IMR-90 (cell line): Measurements from ENCODE around the gene MEGF11. TPM values are rescaled to one million over a fixed set of nuclear protein-coding genes. Genes with fewer than 3 reads are reported as not detected.

Experiments used
- ATAC-seq: fragments of 200-7000 bp; cut with Tn5 transposase; 2 replicates; pipeline ENCODE4 v1.9.1; 2020; ENCODE audit warnings: low read depth, mild to moderate bottlenecking, moderate library complexity
- BruUV-seq: library from RNA; stranded (reverse); fragments of 400-500 nt; replicated peaks from 2 replicates; lab custom pipeline; 2021; lab: Mats Ljungman, UMichigan
- CTCF ChIA-PET: fragments of 300-600 bp; formaldehyde crosslinking; extraction: SDS; loops from one replicate; lab custom pipeline; 2021; ENCODE audit warnings: antibody characterized with exemption; lab: Yijun Ruan, JAX
- POLR2A ChIA-PET: fragments of 300-600 bp; sonication (Branson Sonifier 250); formaldehyde crosslinking; loops from one replicate; lab custom pipeline; 2022; ENCODE audit warnings: antibody characterized with exemption; ENCODE audit not compliant: unreplicated experiment; lab: Charles Lee
- DNase-seq: peaks from one replicate; pipeline ENCODE4 v3.0.0; 2013
- H2AFZ ChIP-seq: replicated peaks from 2 replicates; pipeline ENCODE3; 2013; ENCODE audit warnings: low read length, mild to moderate bottlenecking; ENCODE audit not compliant: poor library complexity
- H2AK5ac ChIP-seq: 2 replicates; pipeline ENCODE4 v1.6.1; 2013; ENCODE audit warnings: low read depth, low read length, inconsistent platforms
- H2AK9ac ChIP-seq: replicated peaks from 2 replicates; pipeline ENCODE3; 2013; ENCODE audit warnings: mild to moderate bottlenecking, low read depth, low read length, moderate library complexity; ENCODE audit not compliant: poor library complexity
- H2BK120ac ChIP-seq: 2 replicates; pipeline ENCODE4 v1.6.1; 2013; ENCODE audit warnings: low read depth, low read length, inconsistent platforms
- H2BK15ac ChIP-seq: 3 replicates; pipeline ENCODE4 v1.6.1; 2013; ENCODE audit warnings: low read depth, low read length, inconsistent platforms
- H2BK20ac ChIP-seq: 2 replicates; pipeline ENCODE4 v1.6.1; 2013; ENCODE audit warnings: low read depth, mild to moderate bottlenecking, inconsistent platforms, low read length, moderate library complexity
- H2BK5ac ChIP-seq: 2 replicates; pipeline ENCODE4 v1.6.1; 2013; ENCODE audit warnings: mild to moderate bottlenecking, low read depth, low read length, inconsistent platforms; ENCODE audit not compliant: poor library complexity, severe bottlenecking
- H3K14ac ChIP-seq: replicated peaks from 2 replicates; pipeline ENCODE4 v1.6.1; 2013; ENCODE audit warnings: low read depth, low read length, inconsistent platforms
- H3K18ac ChIP-seq: 2 replicates; pipeline ENCODE4 v1.6.1; 2013; ENCODE audit warnings: low read depth, low read length, control low read depth
- H3K23ac ChIP-seq: 2 replicates; pipeline ENCODE4 v1.6.1; 2013; ENCODE audit warnings: low read depth, low read length, inconsistent platforms
- H3K27ac ChIP-seq: 2 replicates; pipeline ENCODE4 v1.5.1; 2013; ENCODE audit warnings: mild to moderate bottlenecking, control low read depth, low read length; ENCODE audit not compliant: insufficient read depth
- H3K27me3 ChIP-seq: 2 replicates; pipeline ENCODE4 v1.6.1; 2013; ENCODE audit warnings: low read length; ENCODE audit not compliant: control insufficient read depth, insufficient read depth
- H3K36me3 ChIP-seq: 2 replicates; pipeline ENCODE4 v1.6.1; 2013; ENCODE audit warnings: low read length, mixed read lengths; ENCODE audit not compliant: control insufficient read depth, insufficient read depth
- H3K4ac ChIP-seq: 2 replicates; pipeline ENCODE4 v1.6.1; 2013; ENCODE audit warnings: low read depth, low read length, inconsistent platforms
- H3K4me1 ChIP-seq: 2 replicates; pipeline ENCODE4 v1.6.1; 2013; ENCODE audit warnings: low read length, mixed read lengths; ENCODE audit not compliant: control insufficient read depth, insufficient read depth
- H3K4me2 ChIP-seq: 2 replicates; pipeline ENCODE4 v1.6.1; 2013; ENCODE audit warnings: low read depth, mild to moderate bottlenecking, control low read depth, low read length, moderate library complexity
- H3K4me3 ChIP-seq: 2 replicates; pipeline ENCODE4 v1.5.1; 2013; ENCODE audit warnings: low read depth, mild to moderate bottlenecking, control low read depth, low read length, moderate library complexity; ENCODE audit not compliant: insufficient read depth
- H3K56ac ChIP-seq: 2 replicates; pipeline ENCODE4 v1.6.1; 2013; ENCODE audit warnings: low read length, inconsistent platforms; ENCODE audit not compliant: insufficient read depth; ENCODE audit errors: extremely low read depth
- H3K79me1 ChIP-seq, 2 experiments: 2 replicates each; pipeline ENCODE4 v1.6.1; 2013; ENCODE audit warnings: low read length in 2 of 2, inconsistent platforms in 1 of 2, low read depth in 1 of 2
- H3K9ac ChIP-seq: 2 replicates; pipeline ENCODE4 v1.6.1; 2013; ENCODE audit warnings: low read depth, low read length, control low read depth
- H3K9me1 ChIP-seq: 2 replicates; pipeline ENCODE4 v1.6.1; 2013; ENCODE audit warnings: low read length, inconsistent platforms; ENCODE audit not compliant: insufficient read depth
- H3K9me3 ChIP-seq: 2 replicates; pipeline ENCODE4 v1.6.1; 2013; ENCODE audit warnings: low read length; ENCODE audit not compliant: control insufficient read depth, insufficient read depth
- H4K20me1 ChIP-seq: 2 replicates; pipeline ENCODE4 v1.6.1; 2013; ENCODE audit warnings: low read length, inconsistent platforms; ENCODE audit not compliant: insufficient read depth
- H4K5ac ChIP-seq: 2 replicates; pipeline ENCODE4 v1.6.1; 2013; ENCODE audit warnings: mild to moderate bottlenecking, low read depth, low read length, control low read depth
- H4K8ac ChIP-seq, 2 experiments: 2 replicates each; pipeline ENCODE4 v1.6.1; 2013; ENCODE audit warnings: low read depth in 2 of 2, low read length in 2 of 2, control low read depth in 1 of 2, inconsistent platforms in 1 of 2
- H4K91ac ChIP-seq: 2 replicates; pipeline ENCODE4 v1.6.1; 2013; ENCODE audit warnings: low read depth, low read length, inconsistent platforms; ENCODE audit not compliant: insufficient read depth
- BHLHE40 ChIP-seq: fragments of 150-350 bp; IDR thresholded peaks from 2 replicates; pipeline ENCODE4 v1.6.1; 2016; ENCODE audit warnings: mild to moderate bottlenecking, low read depth, low read length
- CEBPB ChIP-seq: IDR thresholded peaks from 2 replicates; pipeline ENCODE4 v1.6.1; 2012; ENCODE audit warnings: low read depth, low read length, improper control_type of control experiment
- CHD1 ChIP-seq: IDR thresholded peaks from 2 replicates; pipeline ENCODE4 v1.6.1; 2012; ENCODE audit warnings: low read depth, low read length, improper control_type of control experiment
- CTCF ChIP-seq: conservative IDR thresholded peaks from 2 replicates; pipeline ENCODE4 v1.5.1; 2012; ENCODE audit warnings: mild to moderate bottlenecking, low read depth, low read length, improper control_type of control experiment
- ELK1 ChIP-seq: fragments of 150-350 bp; IDR thresholded peaks from 2 replicates; pipeline ENCODE4 v1.6.1; 2016; ENCODE audit warnings: low read depth, mild to moderate bottlenecking, low read length, moderate library complexity, borderline replicate concordance
- FOS ChIP-seq: fragments of 150-350 bp; IDR thresholded peaks from 2 replicates; pipeline ENCODE4 v1.6.1; 2016; ENCODE audit warnings: low read depth, low read length
- MAFK ChIP-seq: IDR thresholded peaks from 2 replicates; pipeline ENCODE4 v1.6.1; 2012; ENCODE audit warnings: low read depth, low read length, improper control_type of control experiment
- MAZ ChIP-seq: IDR thresholded peaks from 2 replicates; pipeline ENCODE4 v1.6.1; 2012; ENCODE audit warnings: low read depth, mild to moderate bottlenecking, low read length, improper control_type of control experiment, moderate library complexity, borderline replicate concordance
- MXI1 ChIP-seq: IDR thresholded peaks from 2 replicates; pipeline ENCODE4 v1.6.1; 2012; ENCODE audit warnings: low read depth, mild to moderate bottlenecking, low read length, moderate library complexity, borderline replicate concordance
- NFE2L2 ChIP-seq: fragments of 150-350 bp; IDR thresholded peaks from 2 replicates; pipeline ENCODE4 v1.6.1; 2016; ENCODE audit warnings: low read depth, mild to moderate bottlenecking, low read length
- POLR2A ChIP-seq: IDR thresholded peaks from 2 replicates; pipeline ENCODE4 v1.6.1; 2012; ENCODE audit warnings: mild to moderate bottlenecking, low read depth, low read length
- RAD21 ChIP-seq: IDR thresholded peaks from 2 replicates; pipeline ENCODE4 v1.6.1; 2012; ENCODE audit warnings: low read length, improper control_type of control experiment
- RCOR1 ChIP-seq: IDR thresholded peaks from 2 replicates; pipeline ENCODE4 v1.6.1; 2012; ENCODE audit warnings: mild to moderate bottlenecking, low read length, improper control_type of control experiment; ENCODE audit not compliant: insufficient replicate concordance
- RFX5 ChIP-seq: IDR thresholded peaks from 2 replicates; pipeline ENCODE4 v1.8.0; 2012; ENCODE audit warnings: low read depth, mild to moderate bottlenecking, low read length, moderate library complexity
- SMC3 ChIP-seq: fragments of 150-350 bp; IDR thresholded peaks from 2 replicates; pipeline ENCODE4 v1.6.1; 2016; ENCODE audit warnings: low read depth, mild to moderate bottlenecking, antibody characterized with exemption, low read length, moderate library complexity
- USF2 ChIP-seq: fragments of 150-350 bp; IDR thresholded peaks from 2 replicates; pipeline ENCODE4 v1.6.1; 2017; ENCODE audit warnings: mild to moderate bottlenecking, antibody characterized with exemption, low read length, low read depth
- WGBS, 2 experiments: methylation state at CpG; one replicate each; pipeline versions ENCODE4 v1.1.5 to v1.1.7; 2013; ENCODE audit warnings: missing lambda C conversion rate in 2 of 2; ENCODE audit not compliant: insufficient read length in 1 of 2; ENCODE audit errors: extremely low coverage in 2 of 2; 5-methylcytosine and 5-hydroxymethylcytosine counted together
- dilution Hi-C: fragments of 300-500 bp; cut with HindIII; formaldehyde crosslinking; loops from one replicate; pipeline ENCODE4 v1.14.3; 2018; ENCODE audit warnings: low sequenced_read_pairs; ENCODE audit not compliant: unreplicated experiment
- in situ Hi-C: fragments of 300-500 bp; cut with MboI; formaldehyde crosslinking; loops from 3 replicates; pipeline ENCODE4 v1.14.3; 2019; ENCODE audit warnings: low sequenced_read_pairs, inconsistent platforms, mixed read lengths
- intact Hi-C: fragments of 100-400 bp; cut with micrococcal nuclease; formaldehyde crosslinking; loops from 2 replicates; pipeline ENCODE4 v1.10.0; 2022
- polyA plus RNA-seq, 3 experiments: library from polyadenylated mRNA; depleted of rRNA; stranded (reverse); fragments of >200 nt; gene quantifications; 2 replicates each; pipeline ENCODE4 v1.2.3, GENCODE V29; 2012; ENCODE audit warnings: low replicate concordance in 1 of 3
- total RNA-seq: library from RNA; depleted of rRNA; stranded (reverse); fragments of >200 nt; gene quantifications from 2 replicates; pipeline ENCODE4 v1.2.3, GENCODE V29; 2012

Gene MEGF11
- total and polyA plus RNA-seq, 2 of the 4 experiments (the other 2 are of a cell fraction) = not detected

- dilution Hi-C loops (no loop called here), intact Hi-C loops (no loop called here), in situ Hi-C loops (no loop called here)
- no peak overlapping the region for H2BK15ac ChIP-seq
- no peaks in the 10 kb centered on the region for H3K79me1 ChIP-seq
- H3K18ac ChIP-seq = no peak overlapping the region
- no TSS peak for BruUV-seq
- no peak overlapping the region for H3K23ac ChIP-seq
- no peak overlapping the region for H3K27ac ChIP-seq
- no peaks in the 10 kb centered on the region for H4K20me1 ChIP-seq
- H2BK20ac ChIP-seq = no peak overlapping the region
- no peak overlapping the region for H3K4ac ChIP-seq
- DNase-seq (no peak), ATAC-seq (no peak)
- peaks cover 58% of the 10 kb centered on the region for H3K27me3 ChIP-seq
- ChIA-PET POLR2A (no interaction called here), CTCF (no interaction called here)
- H2BK5ac ChIP-seq = no peak overlapping the region
- no peak overlapping the region for H4K8ac ChIP-seq
- H3K56ac ChIP-seq = no peak overlapping the region
- H2AK5ac ChIP-seq = no peak overlapping the region
- no peak overlapping the region for H4K5ac ChIP-seq
- H3K14ac ChIP-seq = no peak overlapping the region
- no peaks in the 10 kb centered on the region for H3K36me3 ChIP-seq
- H3K4me1 ChIP-seq = no peaks in the 10 kb centered on the region
- no peaks in the 10 kb centered on the region for H3K9me1 ChIP-seq
- no CpG with 5 or more reads among the region's 4 CpGs for WGBS, 2 experiments
- H3K9ac ChIP-seq = no peak overlapping the region
- H3K4me2 ChIP-seq = no peak overlapping the region
- H3K9me3 ChIP-seq = no peaks in the 10 kb centered on the region
- H2BK120ac ChIP-seq = no peak overlapping the region
- H3K4me3 ChIP-seq = no peak overlapping the region
- no peak overlapping the region for H4K91ac ChIP-seq
- no peak for TF ChIP-seq MXI1
- no peak for TF ChIP-seq CEBPB
- TF ChIP-seq RFX5 = no peak
- no peak for TF ChIP-seq MAZ
- TF ChIP-seq CHD1 = no peak
- no peak for TF ChIP-seq FOS
- no peak for TF ChIP-seq RAD21
- no peak for TF ChIP-seq RCOR1
- no peak for TF ChIP-seq POLR2A
- no peak for TF ChIP-seq CTCF
- no peak for TF ChIP-seq BHLHE40
- TF ChIP-seq SMC3 = no peak
- no peak for TF ChIP-seq ELK1
- no peak for TF ChIP-seq MAFK
- TF ChIP-seq USF2 = no peak
- TF ChIP-seq NFE2L2 = no peak
- H2AFZ ChIP-seq = no peak overlapping the region
- H2AK9ac ChIP-seq = no peak overlapping the region
Measured at GRCh38 chr15:66110864-66111263, 142.7 kb downstream of the MEGF11 start.
